HCT116 (cell line): ENCODE measurements around the gene THG1L.

ENCODE experiments used
- CEBPB ChIP-seq: IDR thresholded peaks from 2 replicates; pipeline ENCODE4 v1.6.1; 2012; ENCODE audit warnings: low read depth
- EZH2 ChIP-seq: fragments of 200-600 bp; sonication (generic); IDR thresholded peaks from 2 replicates; pipeline ENCODE4 v1.6.1; 2017; ENCODE audit warnings: antibody characterized with exemption, mixed run types
- JUND ChIP-seq: IDR thresholded peaks from 2 replicates; pipeline ENCODE4 v1.6.1; 2012
- POLR2A ChIP-seq: IDR thresholded peaks from 2 replicates; pipeline ENCODE4 v1.7.0; 2011; ENCODE audit warnings: borderline replicate concordance; ENCODE audit not compliant: insufficient read depth, insufficient read length; ENCODE audit errors: extremely low read depth
- POLR2AphosphoS5 ChIP-seq: IDR thresholded peaks from 2 replicates; pipeline ENCODE4 v1.6.1; 2011; ENCODE audit warnings: mild to moderate bottlenecking, low read depth, low read length, moderate library complexity
- RAD21 ChIP-seq: IDR thresholded peaks from 2 replicates; pipeline ENCODE4 v1.6.1; 2012; ENCODE audit warnings: low read depth, mild to moderate bottlenecking
- SIN3A ChIP-seq: IDR thresholded peaks from 2 replicates; pipeline ENCODE4 v1.6.1; 2012; ENCODE audit warnings: low read depth
- TCF7L2 ChIP-seq: IDR thresholded peaks from 2 replicates; pipeline ENCODE4 v1.7.0; 2011; ENCODE audit warnings: borderline replicate concordance, inconsistent platforms; ENCODE audit not compliant: insufficient read depth, insufficient read length; ENCODE audit errors: extremely low read depth
- YY1 ChIP-seq: IDR thresholded peaks from 2 replicates; pipeline ENCODE4 v1.6.1; 2011; ENCODE audit warnings: low read length, low read depth, moderate library complexity, mild to moderate bottlenecking; ENCODE audit not compliant: insufficient replicate concordance; ENCODE audit errors: extremely low read depth
- TF ChIP-seq, protein P1 (sequence below): IDR thresholded peaks from 2 replicates; pipeline ENCODE4 v1.6.1; 2012
- TF ChIP-seq, protein P2 (sequence below), 3 experiments: fragments of 200-600 bp in 1 of 3; sonication (generic) in 1 of 3; IDR thresholded peaks in 2 of 3; conservative IDR thresholded peaks in 1 of 3; 2 replicates each; pipeline ENCODE4 v1.5.1; 2012 to 2017; ENCODE audit warnings: low read depth in 2 of 3, low read length in 2 of 3, antibody characterized with exemption in 1 of 3, borderline replicate concordance in 1 of 3, control low read depth in 1 of 3, mild to moderate bottlenecking in 1 of 3, mixed read lengths in 1 of 3, mixed run types in 1 of 3, moderate library complexity in 1 of 3; ENCODE audit not compliant: insufficient read depth in 1 of 3
- TF ChIP-seq, protein P3 (sequence below): IDR thresholded peaks from 2 replicates; pipeline ENCODE4 v1.6.1; 2011; ENCODE audit warnings: mild to moderate bottlenecking, low read length, moderate library complexity; ENCODE audit not compliant: insufficient replicate concordance; ENCODE audit errors: extremely low read depth
- TF ChIP-seq, protein P4 (sequence below): IDR thresholded peaks from 2 replicates; pipeline ENCODE4 v1.6.1; 2012

DNA sequence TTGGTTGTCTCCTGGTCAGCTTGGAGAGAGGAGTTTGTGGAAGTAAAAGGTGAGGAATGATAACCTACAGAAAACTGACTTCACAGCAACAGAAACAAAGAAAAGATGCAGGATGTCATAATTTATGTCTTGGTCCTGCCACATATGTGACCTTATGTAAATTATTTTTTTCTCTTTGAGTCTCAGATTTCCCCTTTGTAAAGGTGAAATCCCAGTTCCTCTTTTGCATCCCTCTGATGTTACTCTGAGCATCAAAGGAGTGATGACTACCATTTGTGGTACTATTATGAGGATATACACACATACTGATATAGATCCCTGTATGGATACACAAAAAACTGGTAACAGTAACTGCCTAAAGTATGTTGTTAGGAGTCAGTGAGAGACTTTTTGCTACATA is 1.4 kb upstream of the THG1L start:
- TF ChIP-seq, protein P1, sequence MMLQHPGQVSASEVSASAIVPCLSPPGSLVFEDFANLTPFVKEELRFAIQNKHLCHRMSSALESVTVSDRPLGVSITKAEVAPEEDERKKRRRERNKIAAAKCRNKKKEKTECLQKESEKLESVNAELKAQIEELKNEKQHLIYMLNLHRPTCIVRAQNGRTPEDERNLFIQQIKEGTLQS, result no peak
- TF ChIP-seq, protein P2, sequence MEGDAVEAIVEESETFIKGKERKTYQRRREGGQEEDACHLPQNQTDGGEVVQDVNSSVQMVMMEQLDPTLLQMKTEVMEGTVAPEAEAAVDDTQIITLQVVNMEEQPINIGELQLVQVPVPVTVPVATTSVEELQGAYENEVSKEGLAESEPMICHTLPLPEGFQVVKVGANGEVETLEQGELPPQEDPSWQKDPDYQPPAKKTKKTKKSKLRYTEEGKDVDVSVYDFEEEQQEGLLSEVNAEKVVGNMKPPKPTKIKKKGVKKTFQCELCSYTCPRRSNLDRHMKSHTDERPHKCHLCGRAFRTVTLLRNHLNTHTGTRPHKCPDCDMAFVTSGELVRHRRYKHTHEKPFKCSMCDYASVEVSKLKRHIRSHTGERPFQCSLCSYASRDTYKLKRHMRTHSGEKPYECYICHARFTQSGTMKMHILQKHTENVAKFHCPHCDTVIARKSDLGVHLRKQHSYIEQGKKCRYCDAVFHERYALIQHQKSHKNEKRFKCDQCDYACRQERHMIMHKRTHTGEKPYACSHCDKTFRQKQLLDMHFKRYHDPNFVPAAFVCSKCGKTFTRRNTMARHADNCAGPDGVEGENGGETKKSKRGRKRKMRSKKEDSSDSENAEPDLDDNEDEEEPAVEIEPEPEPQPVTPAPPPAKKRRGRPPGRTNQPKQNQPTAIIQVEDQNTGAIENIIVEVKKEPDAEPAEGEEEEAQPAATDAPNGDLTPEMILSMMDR (IDR thresholded peaks at IDR 0.05 in 2 of 3, conservative IDR thresholded peaks at IDR 0.05 in 1 of 3; ENCODE audit: borderline replicate concordance in 1 of 3, insufficient read depth in 1 of 3, low read depth in 2 of 3, low read length in 2 of 3), result no peak
- TF ChIP-seq YY1, result no peak
- TF ChIP-seq, protein P3, sequence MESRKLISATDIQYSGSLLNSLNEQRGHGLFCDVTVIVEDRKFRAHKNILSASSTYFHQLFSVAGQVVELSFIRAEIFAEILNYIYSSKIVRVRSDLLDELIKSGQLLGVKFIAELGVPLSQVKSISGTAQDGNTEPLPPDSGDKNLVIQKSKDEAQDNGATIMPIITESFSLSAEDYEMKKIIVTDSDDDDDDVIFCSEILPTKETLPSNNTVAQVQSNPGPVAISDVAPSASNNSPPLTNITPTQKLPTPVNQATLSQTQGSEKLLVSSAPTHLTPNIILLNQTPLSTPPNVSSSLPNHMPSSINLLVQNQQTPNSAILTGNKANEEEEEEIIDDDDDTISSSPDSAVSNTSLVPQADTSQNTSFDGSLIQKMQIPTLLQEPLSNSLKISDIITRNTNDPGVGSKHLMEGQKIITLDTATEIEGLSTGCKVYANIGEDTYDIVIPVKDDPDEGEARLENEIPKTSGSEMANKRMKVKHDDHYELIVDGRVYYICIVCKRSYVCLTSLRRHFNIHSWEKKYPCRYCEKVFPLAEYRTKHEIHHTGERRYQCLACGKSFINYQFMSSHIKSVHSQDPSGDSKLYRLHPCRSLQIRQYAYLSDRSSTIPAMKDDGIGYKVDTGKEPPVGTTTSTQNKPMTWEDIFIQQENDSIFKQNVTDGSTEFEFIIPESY, result no peak
- TF ChIP-seq POLR2AphosphoS5, result no peak
- no peak for TF ChIP-seq CEBPB
- no peak for TF ChIP-seq JUND
- TF ChIP-seq EZH2, result no peak
- TF ChIP-seq POLR2A, result no peak
- TF ChIP-seq RAD21, result no peak
- TF ChIP-seq, protein P4, sequence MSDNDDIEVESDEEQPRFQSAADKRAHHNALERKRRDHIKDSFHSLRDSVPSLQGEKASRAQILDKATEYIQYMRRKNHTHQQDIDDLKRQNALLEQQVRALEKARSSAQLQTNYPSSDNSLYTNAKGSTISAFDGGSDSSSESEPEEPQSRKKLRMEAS, result no peak
- TF ChIP-seq TCF7L2, result no peak
- no peak for TF ChIP-seq SIN3A
